Measurements from ENCODE around the gene CMTM8. TPM values are rescaled to one million over a fixed set of nuclear protein-coding genes. Genes with fewer than 3 reads are reported as not detected.
A peak's percentile ranks its signal among the peaks of the same experiment; 100 is the strongest.
"Not testable (repeated sequence)": the region's sequence is repeated elsewhere in the genome, so short reads cannot be mapped to it uniquely, and the experiment has no call there.

CMTM8 gene
- total and polyA plus RNA-seq, 8 donors: 1.3 to 8.1 (median 5.3) TPM; not detected in 2

GRCh38 chr3:32220006-32220405 lies 18.5 kb upstream of the CMTM8 start:
- Histone ChIP-seq H3K36me3 (no peaks in the 10 kb centered on the region), H3K27me3 (no peaks in the 10 kb centered on the region), H3K4me3 (no peak overlapping the region), H3K27ac (no peak overlapping the region), H3K4me1 (peaks cover 6 to 17% (median 11%) of the 10 kb centered on the region in 4 donors), H3K9me3 (peaks cover 0 to 14% (median 7%) of the 10 kb centered on the region in 4 donors)
- no peak for DNase-seq
- intact Hi-C loops (cut with DNase I; ENCODE audit: low total_unique reads): no loop called here
- WGBS, 5 donors: 92 to 100% (median 97%) methylated on average over 1 of the region's 1 CpG
- TF ChIP-seq POLR2AphosphoS5 (IDR thresholded peaks at IDR 0.05) (no peak), EP300 (IDR thresholded peaks at IDR 0.05) (no peak), POLR2A (IDR thresholded peaks at IDR 0.05) (no peak)
- TF ChIP-seq, protein P1, sequence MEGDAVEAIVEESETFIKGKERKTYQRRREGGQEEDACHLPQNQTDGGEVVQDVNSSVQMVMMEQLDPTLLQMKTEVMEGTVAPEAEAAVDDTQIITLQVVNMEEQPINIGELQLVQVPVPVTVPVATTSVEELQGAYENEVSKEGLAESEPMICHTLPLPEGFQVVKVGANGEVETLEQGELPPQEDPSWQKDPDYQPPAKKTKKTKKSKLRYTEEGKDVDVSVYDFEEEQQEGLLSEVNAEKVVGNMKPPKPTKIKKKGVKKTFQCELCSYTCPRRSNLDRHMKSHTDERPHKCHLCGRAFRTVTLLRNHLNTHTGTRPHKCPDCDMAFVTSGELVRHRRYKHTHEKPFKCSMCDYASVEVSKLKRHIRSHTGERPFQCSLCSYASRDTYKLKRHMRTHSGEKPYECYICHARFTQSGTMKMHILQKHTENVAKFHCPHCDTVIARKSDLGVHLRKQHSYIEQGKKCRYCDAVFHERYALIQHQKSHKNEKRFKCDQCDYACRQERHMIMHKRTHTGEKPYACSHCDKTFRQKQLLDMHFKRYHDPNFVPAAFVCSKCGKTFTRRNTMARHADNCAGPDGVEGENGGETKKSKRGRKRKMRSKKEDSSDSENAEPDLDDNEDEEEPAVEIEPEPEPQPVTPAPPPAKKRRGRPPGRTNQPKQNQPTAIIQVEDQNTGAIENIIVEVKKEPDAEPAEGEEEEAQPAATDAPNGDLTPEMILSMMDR (IDR thresholded peaks at IDR 0.05): no peak

- no peaks in the 10 kb centered on the region for H3K27me3 ChIP-seq
- intact Hi-C loops (cut with DNase I; ENCODE audit: low total_unique reads): no loop called here
- no peaks in the 10 kb centered on the region for H3K4me1 ChIP-seq
- H3K4me3 ChIP-seq: no peak overlapping the region
- H3K9me3 ChIP-seq: peaks cover 0 to 14% (median 7%) of the 10 kb centered on the region in 4 donors
- no peak for DNase-seq
- H3K36me3 ChIP-seq: no peaks in the 10 kb centered on the region
- TF ChIP-seq EP300 (IDR thresholded peaks at IDR 0.05) (no peak), POLR2AphosphoS5 (IDR thresholded peaks at IDR 0.05) (no peak), POLR2A (IDR thresholded peaks at IDR 0.05) (no peak)
- TF ChIP-seq, protein P1 (IDR thresholded peaks at IDR 0.05): no peak
- WGBS, 5 donors: 89 to 93% (median 91%) methylated on average over 3 of the region's 3 CpGs
- no peak overlapping the region for H3K27ac ChIP-seq
Observed at GRCh38 chr3:32222950-32223349, 15.5 kb upstream of the CMTM8 start.

DNA sequence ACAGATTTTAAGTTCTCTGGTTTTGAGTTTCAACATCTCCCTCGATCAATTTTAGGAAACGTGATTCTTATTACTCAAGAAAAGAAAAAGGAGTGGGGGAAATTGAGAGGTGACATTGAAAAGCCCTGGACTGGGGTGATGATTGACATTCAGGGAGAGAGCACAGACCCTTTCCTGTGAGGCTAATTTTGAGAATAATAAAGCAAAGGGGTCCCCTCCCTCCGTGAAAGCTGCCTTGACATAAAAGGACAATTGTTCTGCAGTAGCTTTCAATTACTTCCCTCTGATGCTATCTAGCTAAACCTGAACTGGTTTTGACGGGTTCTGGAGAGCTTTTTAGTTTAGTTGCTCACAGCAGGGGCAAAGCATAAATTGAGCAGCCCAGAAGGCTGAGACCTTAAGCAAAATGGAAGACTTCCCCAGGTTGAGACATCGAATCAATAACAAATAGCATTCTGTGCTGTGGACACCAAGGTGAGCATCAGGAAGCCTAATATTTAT lies 14.4 kb upstream of the CMTM8 start:
- 52 to 63% (median 54%) methylated on average over 5 of the region's 5 CpGs for WGBS, 5 donors
- TF ChIP-seq, protein P1 (IDR thresholded peaks at IDR 0.05): no peak
- TF ChIP-seq EP300 (IDR thresholded peaks at IDR 0.05) (no peak), POLR2A (IDR thresholded peaks at IDR 0.05) (no peak), POLR2AphosphoS5 (IDR thresholded peaks at IDR 0.05) (no peak)
- H3K9me3 ChIP-seq: peaks cover 0 to 12% (median 7%) of the 10 kb centered on the region in 4 donors
- no peaks in the 10 kb centered on the region for H3K36me3 ChIP-seq
- intact Hi-C loops (cut with DNase I; ENCODE audit: low total_unique reads): no loop called here
- H3K27ac ChIP-seq: no peak overlapping the region
- no peaks in the 10 kb centered on the region for H3K4me1 ChIP-seq
- DNase-seq: peak in 1 of 2 donors; percentile 6
- no peaks in the 10 kb centered on the region for H3K27me3 ChIP-seq
- no peak overlapping the region for H3K4me3 ChIP-seq

- no peak overlapping the region for H3K27ac ChIP-seq
- DNase-seq: no peak
- no peaks in the 10 kb centered on the region for H3K4me1 ChIP-seq
- H3K27me3 ChIP-seq: no peaks in the 10 kb centered on the region
- no peak for TF ChIP-seq POLR2A (IDR thresholded peaks at IDR 0.05)
- TF ChIP-seq, protein P1 (IDR thresholded peaks at IDR 0.05): no peak
- no peak for TF ChIP-seq EP300 (IDR thresholded peaks at IDR 0.05)
- no peak for TF ChIP-seq POLR2AphosphoS5 (IDR thresholded peaks at IDR 0.05)
- 77 to 88% (median 82%) methylated on average over 2 of the region's 2 CpGs for WGBS, 5 donors
- intact Hi-C loops (cut with DNase I; ENCODE audit: low total_unique reads): no loop called here
- H3K36me3 ChIP-seq: no peaks in the 10 kb centered on the region
- H3K4me3 ChIP-seq: no peak overlapping the region
- H3K9me3 ChIP-seq: no peaks in the 10 kb centered on the region
Observed at GRCh38 chr3:32226875-32227500, 11.5 kb upstream of the CMTM8 start.

DNA sequence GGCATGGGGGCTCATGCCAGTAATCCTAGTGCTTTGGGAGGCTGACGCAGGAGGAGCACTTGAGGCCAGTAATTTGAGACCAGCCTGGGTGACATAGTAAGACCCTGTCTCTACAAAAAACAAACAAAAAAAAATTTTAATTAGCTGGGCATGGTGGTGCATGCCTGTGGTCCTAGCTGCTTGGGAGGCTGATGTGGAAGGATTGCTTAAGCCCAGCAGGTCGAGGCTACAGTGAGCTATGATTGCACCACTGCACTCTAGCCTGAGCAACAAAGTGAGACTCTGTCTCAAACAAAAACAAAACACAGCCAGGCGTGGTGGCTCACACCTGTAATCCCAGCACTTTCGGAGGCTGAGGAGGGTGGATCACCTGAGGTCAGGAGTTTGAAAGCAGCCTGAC lies 9.7 kb upstream of the CMTM8 start:
- intact Hi-C loops (cut with DNase I; ENCODE audit: low total_unique reads); H3K36me3 ChIP-seq; H3K27me3 ChIP-seq; H3K4me3 ChIP-seq; H3K9me3 ChIP-seq; H3K27ac ChIP-seq; H3K4me1 ChIP-seq; DNase-seq: not testable (repeated sequence)
- WGBS, 5 donors: 75 to 94% (median 91%) methylated on average over 4 of the region's 4 CpGs
